Stimulated activated naive CD4-positive, alpha-beta T cell treated with Interleukin-2 at 50 U/mL for 16 hours (primary cell): Measurements from ENCODE around the gene FAM3C.
A peak's percentile ranks its signal among the peaks of the same experiment; 100 is the strongest.

Source experiments
- DNase-seq: peaks from one replicate; lab custom pipeline; 2025; lab: John Stamatoyannopoulos, UW

FAM3C gene

GRCh38 chr7:121410829-121411596 is 14.9 kb upstream of the FAM3C start:
- DNase-seq = no peak

DNA sequence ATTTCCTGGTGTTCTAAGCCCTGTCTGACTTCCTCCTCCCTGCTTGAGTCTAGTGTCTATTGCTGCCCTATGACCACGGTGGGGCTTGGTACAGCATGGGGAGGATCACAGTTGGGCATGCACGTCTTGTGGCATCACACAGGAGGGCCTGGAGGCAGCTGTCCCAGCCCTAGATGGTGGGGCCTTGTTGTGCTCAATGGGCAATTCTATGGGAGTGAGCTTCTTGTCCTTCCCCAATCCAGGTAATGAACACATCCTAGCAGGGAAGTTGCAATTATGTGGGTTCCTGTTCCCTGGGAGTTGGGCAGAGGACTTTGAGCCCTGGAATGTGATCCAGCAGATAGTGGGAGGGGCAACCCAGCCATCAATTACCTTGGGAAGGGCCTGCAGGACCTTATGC is 10.8 kb upstream of the FAM3C start:
- DNase-seq = no peak

GRCh38 chr7:121406461-121406860 is 10.4 kb upstream of the FAM3C start:
- DNase-seq = no peak

- DNase-seq = no peak
Measured at GRCh38 chr7:121404348-121404747, 8.2 kb upstream of the FAM3C start.

DNA sequence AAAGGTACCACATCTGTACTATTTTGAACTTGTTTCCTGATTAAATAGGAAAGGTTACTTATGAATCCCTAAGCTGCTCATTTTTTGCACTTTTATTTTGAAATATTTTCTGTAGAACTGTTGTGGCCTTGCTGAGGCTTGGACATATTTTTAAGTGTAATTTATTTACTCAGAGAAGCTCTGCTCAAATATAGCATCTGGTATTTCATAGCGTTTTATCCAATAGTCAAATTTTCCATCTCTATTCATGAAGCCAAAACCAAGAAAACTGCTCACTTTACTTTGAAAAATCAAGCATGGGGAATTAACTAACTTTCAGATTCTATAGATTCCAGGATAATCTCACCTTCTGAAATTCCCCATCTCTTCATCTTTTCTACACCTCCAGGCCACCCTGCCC is 6.6 kb upstream of the FAM3C start:
- no peak for DNase-seq

- no peak for DNase-seq
Measured at GRCh38 chr7:121401896-121402295, 5.8 kb upstream of the FAM3C start.

DNA sequence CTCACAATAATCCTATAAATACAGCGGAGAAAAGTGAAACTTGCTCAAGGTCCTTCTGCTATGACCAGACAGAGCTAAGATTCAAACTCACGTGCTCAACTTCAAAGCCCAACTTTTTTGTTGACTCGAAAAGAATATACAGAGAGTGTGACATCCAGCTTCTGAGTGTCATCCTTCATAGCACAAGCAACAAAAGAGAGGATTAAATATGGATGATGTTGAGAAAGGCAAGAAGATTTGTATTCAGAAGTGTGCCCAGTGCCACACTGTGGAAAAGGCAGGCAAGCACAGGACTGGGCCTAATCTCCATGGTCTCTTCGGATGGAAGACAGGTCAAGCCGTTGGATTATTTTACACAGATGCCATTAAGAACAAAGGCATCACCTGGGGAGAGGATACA is 2.1 kb upstream of the FAM3C start:
- no peak for DNase-seq

GRCh38 chr7:121397822-121398221 is 1.7 kb upstream of the FAM3C start:
- no peak for DNase-seq

DNA sequence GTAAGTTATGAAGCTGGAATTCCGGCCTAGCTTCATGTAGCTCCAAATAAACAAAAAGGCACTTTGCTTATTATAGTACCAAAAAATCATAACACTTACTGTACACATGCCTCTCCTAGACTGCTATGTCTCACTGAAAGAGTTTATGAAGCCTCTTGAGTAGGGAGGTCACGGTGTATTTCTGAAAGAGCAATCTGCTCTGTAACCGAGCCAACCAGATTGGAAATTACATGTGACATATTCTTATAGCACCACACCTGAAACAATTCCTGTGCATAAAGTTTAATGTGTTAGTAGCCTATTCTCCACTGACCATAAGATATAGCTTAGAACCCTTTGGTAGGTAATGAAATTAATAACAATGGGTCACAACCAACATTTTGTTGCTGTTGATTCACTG is 1.3 kb upstream of the FAM3C start:
- no peak for DNase-seq

GRCh38 chr7:121395494-121395960 is 581 bp downstream of the FAM3C start:
- peak; percentile 40 for DNase-seq

- DNase-seq = no peak
Measured at GRCh38 chr7:121394709-121395140, 1.4 kb downstream of the FAM3C start.

DNA sequence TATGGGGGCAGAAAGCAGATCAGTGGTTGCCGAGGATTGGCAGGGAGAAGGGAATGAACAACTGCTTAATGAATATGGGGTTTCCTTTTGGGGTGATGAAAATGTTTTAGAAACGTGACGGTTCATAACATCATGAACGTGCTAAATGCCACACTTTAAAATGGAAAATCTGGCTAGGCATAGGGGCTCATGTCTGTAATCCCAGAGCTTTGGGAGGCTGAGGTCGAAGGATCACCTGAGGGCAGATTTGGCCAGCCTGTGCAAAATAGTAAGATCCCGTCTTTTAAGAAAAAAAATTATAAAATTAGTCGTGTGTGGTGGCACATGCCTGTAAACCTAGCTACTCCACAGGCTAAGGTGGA is 3.1 kb downstream of the FAM3C start:
- no peak for DNase-seq

GRCh38 chr7:121392277-121393004 is 3.7 kb downstream of the FAM3C start:
- no peak for DNase-seq

- no peak for DNase-seq
Measured at GRCh38 chr7:121391686-121392085, 4.4 kb downstream of the FAM3C start.

DNA sequence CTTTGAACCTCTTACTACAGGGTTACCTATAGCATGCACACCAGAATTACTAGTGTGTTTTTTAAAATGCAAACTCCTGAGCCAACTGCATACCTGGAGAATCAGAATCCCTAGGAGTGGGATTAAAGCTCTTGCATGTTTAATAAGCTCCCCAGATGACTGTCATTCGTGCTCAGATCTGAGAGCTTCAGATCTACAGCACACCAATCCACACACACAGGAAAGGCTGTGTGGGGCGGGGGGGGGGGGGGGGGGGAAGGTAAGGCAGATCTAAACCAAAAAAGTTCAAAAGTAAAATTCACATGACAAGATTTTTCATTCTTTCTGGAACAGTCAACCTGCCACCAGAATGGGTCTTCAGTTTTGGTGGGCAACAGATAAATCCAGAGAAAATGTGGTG is 5.5 kb downstream of the FAM3C start:
- DNase-seq = no peak

DNA sequence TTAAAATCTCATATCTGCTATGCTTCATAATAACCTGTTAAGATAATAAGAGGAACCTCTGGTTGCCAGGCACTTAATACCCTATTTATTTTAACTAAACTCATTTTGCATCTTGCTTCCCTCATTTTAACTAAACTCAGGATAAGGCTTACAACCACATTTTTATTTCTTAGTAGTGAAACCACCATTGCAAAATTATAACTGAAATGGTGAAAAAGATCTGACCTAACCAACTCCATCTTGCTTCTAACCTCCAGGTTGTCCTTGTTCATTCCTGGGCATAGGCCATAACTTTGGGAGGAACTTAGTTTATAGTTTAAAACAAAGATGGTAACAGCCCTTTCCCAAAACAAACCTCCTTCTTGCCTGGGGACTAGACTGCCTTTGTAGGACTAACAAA is 6.0 kb downstream of the FAM3C start:
- no peak for DNase-seq

- DNase-seq = no peak
Measured at GRCh38 chr7:121388950-121389349, 7.2 kb downstream of the FAM3C start.

DNA sequence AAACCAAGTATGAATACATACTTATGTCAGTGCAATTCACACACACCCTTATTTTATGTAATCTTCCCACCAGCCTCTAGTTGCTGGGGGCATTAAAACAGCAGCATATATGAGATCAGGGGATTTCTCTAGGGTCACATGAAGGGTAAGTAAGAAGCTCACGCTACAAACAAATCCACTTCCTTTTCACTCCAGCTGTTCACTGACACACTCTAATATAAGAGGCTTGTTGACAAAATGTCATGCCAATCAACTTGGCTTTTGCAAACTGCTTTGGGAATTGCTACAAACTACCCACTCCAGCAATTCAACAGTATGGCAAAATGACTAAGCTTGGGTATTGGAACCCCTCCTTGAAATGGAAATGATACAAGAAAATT is 10.3 kb downstream of the FAM3C start:
- DNase-seq = no peak

- no peak for DNase-seq
Measured at GRCh38 chr7:121385056-121385799, 10.9 kb downstream of the FAM3C start.

DNA sequence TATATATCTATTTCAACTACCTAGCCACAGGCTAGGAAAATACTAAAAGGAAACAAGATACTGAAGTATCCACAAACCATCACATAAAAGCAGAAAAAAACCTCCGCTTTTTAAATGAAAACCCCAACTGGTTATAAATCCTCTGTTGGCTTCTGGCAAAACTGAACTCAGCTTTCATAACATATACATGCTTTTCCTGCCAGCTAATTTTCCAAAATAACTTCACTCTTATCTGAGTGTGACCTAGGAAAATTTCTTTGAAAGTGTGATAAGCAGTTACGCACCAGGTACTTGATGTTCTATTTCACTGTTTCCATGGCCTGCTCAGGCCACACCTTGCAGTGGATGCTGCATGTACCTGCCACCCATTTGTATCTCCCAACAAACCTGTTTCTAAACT is 11.8 kb downstream of the FAM3C start:
- DNase-seq = no peak

DNA sequence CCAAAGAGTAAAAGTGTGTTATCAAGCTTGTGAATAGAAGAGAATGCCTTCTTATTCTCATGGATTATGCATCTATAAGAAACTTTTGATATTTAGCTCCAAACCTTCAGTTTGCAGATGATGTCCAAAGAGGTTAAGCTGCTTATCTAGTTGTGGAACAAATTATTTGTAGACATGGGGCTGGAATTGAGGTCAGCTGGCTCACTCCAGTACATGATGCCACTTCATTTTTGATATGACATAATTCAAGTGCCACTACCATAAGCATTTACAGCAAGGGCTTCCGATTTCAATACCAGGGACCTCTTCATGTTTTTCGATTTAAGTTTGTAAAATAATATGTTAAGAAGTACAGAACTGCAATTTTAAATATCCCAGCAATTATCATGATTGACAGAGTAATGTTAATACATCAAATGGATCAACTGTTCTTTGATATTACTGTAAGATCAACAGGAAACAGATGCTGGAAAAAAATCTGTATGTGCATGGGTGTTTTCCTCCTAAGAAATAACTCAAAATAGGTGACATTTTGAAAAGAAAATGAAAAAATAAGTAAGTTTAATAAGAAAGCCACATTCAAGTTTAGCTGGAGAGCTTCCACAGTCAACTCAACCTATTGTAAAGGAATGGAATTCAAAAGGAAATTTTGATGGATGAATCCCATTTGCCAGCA is 12.7 kb downstream of the FAM3C start:
- no peak for DNase-seq

- DNase-seq = no peak
Measured at GRCh38 chr7:121382473-121382872, 13.6 kb downstream of the FAM3C start.
